B cell (primary cell): Measurements from ENCODE around the gene SUCLG1. TPM values are rescaled to one million over a fixed set of nuclear protein-coding genes. Genes with fewer than 3 reads are reported as not detected.
A peak's percentile ranks its signal among the peaks of the same experiment; 100 is the strongest.

Experiments
- ATAC-seq: fragments of 200-7000 bp; cut with Tn5 transposase; one replicate; pipeline ENCODE4 v1.10.0; 2021; ENCODE audit warnings: low read depth, mild to moderate bottlenecking, moderate number of reproducible peaks, moderate library complexity
- CTCF ChIA-PET: fragments of 350-600 bp; sonication (Branson Sonifier 250); formaldehyde crosslinking; loops from one replicate; lab custom pipeline; 2021; ENCODE audit warnings: antibody characterized with exemption, inconsistent platforms; lab: Charles Lee
- POLR2A ChIA-PET: fragments of 350-600 bp; sonication (Branson Sonifier 250); formaldehyde crosslinking; loops from one replicate; lab custom pipeline; 2021; ENCODE audit warnings: antibody characterized with exemption; lab: Charles Lee
- DNase-seq: peaks from one replicate; pipeline ENCODE4 v3.0.0; 2013
- H2AFZ ChIP-seq: 2 replicates; pipeline ENCODE4 v1.6.1; 2012; ENCODE audit warnings: mild to moderate bottlenecking, low read depth, low read length; ENCODE audit not compliant: insufficient read depth, poor library complexity, severe bottlenecking
- H3K27ac ChIP-seq, 2 donors: 1 replicate in 1 of 2; 2 replicates in 1 of 2; pipeline ENCODE4 v1.5.1; 2012 to 2013; ENCODE audit warnings: low read length in 2 of 2, mild to moderate bottlenecking in 2 of 2, moderate library complexity in 1 of 2
- H3K27me3 ChIP-seq, 4 experiments: fragments of 200-600 bp in 1 of 4; sonication (generic) in 1 of 4; replicated peaks in 1 of 4; 1 replicate in 2 of 4; 2 replicates in 2 of 4; pipeline versions ENCODE4 v1.6.1 to v1.7.0; 2013 to 2016; ENCODE audit warnings: low read length in 3 of 4, mild to moderate bottlenecking in 2 of 4, mixed read lengths in 1 of 4, moderate library complexity in 1 of 4; ENCODE audit not compliant: insufficient read depth in 4 of 4, control insufficient read depth in 3 of 4; ENCODE audit errors: control extremely low read depth in 1 of 4
- H3K36me3 ChIP-seq, 2 experiments: replicated peaks in 1 of 2; 1 replicate in 1 of 2; 2 replicates in 1 of 2; pipeline versions ENCODE4 v1.6.1 to v1.7.1; 2013; ENCODE audit warnings: low read length in 1 of 2; ENCODE audit not compliant: insufficient read depth in 2 of 2, control insufficient read depth in 1 of 2; ENCODE audit errors: control extremely low read depth in 1 of 2, extremely low read depth in 1 of 2
- H3K4me1 ChIP-seq, 2 donors: fragments of 200-600 bp in 1 of 2; sonication (generic) in 1 of 2; 1 replicate in 1 of 2; 2 replicates in 1 of 2; pipeline versions ENCODE4 v1.5.1 to v1.6.1; 2013 to 2017; ENCODE audit warnings: low read length in 2 of 2; ENCODE audit not compliant: control insufficient read depth in 2 of 2, insufficient read depth in 2 of 2
- H3K4me2 ChIP-seq: replicated peaks from 2 replicates; pipeline ENCODE3; 2012; ENCODE audit warnings: mild to moderate bottlenecking, low read depth, low read length; ENCODE audit not compliant: poor library complexity, severe bottlenecking
- H3K4me3 ChIP-seq, 5 experiments: fragments of 200-600 bp in 1 of 5; sonication (generic) in 1 of 5; 1 replicate in 3 of 5; 2 replicates in 2 of 5; pipeline versions ENCODE4 v1.5.1 to v1.7.0; 2011 to 2016; ENCODE audit warnings: low read length in 4 of 5, mild to moderate bottlenecking in 4 of 5, low read depth in 2 of 5, control low read depth in 1 of 5, moderate library complexity in 1 of 5; ENCODE audit not compliant: insufficient read depth in 1 of 5; ENCODE audit errors: control extremely low read depth in 1 of 5, extremely low read depth in 1 of 5
- H3K79me2 ChIP-seq: fragments of 200-600 bp; sonication (generic); one replicate; pipeline ENCODE4 v1.6.0; 2016; ENCODE audit warnings: low read length; ENCODE audit not compliant: control insufficient read depth, insufficient read depth
- H3K9ac ChIP-seq: fragments of 200-600 bp; sonication (generic); 2 replicates; pipeline ENCODE4 v1.6.1; 2017; ENCODE audit warnings: mild to moderate bottlenecking, low read length, moderate library complexity
- H3K9me3 ChIP-seq, 3 donors: one replicate each; pipeline versions ENCODE4 v1.6.1 to v1.7.1; 2013; ENCODE audit warnings: low read length in 2 of 3; ENCODE audit not compliant: control insufficient read depth in 2 of 3, insufficient read depth in 1 of 3; ENCODE audit errors: control extremely low read depth in 1 of 3
- H4K20me1 ChIP-seq: 2 replicates; pipeline ENCODE4 v1.6.0; 2012; ENCODE audit warnings: mild to moderate bottlenecking, low read length; ENCODE audit not compliant: insufficient read depth, control insufficient read depth, poor library complexity, severe bottlenecking
- H3K27ac Mint-ChIP-seq: one replicate; pipeline ENCODE4 v1.8.0; 2021; ENCODE audit warnings: mixed read lengths
- H3K27me3 Mint-ChIP-seq: one replicate; pipeline ENCODE4 v1.8.0; 2021; ENCODE audit warnings: mixed read lengths
- H3K4me1 Mint-ChIP-seq: one replicate; pipeline ENCODE4 v1.8.0; 2021; ENCODE audit warnings: mixed read lengths
- H3K4me3 Mint-ChIP-seq: one replicate; pipeline ENCODE4 v1.8.0; 2021; ENCODE audit warnings: mixed read lengths
- H3K9me3 Mint-ChIP-seq: one replicate; pipeline ENCODE4 v1.8.0; 2022; ENCODE audit warnings: mixed read lengths; ENCODE audit not compliant: insufficient read depth
- EZH2 ChIP-seq: IDR thresholded peaks from 2 replicates; pipeline ENCODE4 v1.6.1; 2012; ENCODE audit warnings: borderline replicate concordance, low read depth, mild to moderate bottlenecking, moderate library complexity, low read length; ENCODE audit not compliant: insufficient read depth, poor library complexity, severe bottlenecking
- WGBS: methylation state at CpG from one replicate; pipeline ENCODE4 v1.1.5; 2013; ENCODE audit warnings: missing lambda C conversion rate; ENCODE audit not compliant: insufficient coverage; 5-methylcytosine and 5-hydroxymethylcytosine counted together
- intact Hi-C: fragments of 100-400 bp; cut with micrococcal nuclease; formaldehyde crosslinking; loops from one replicate; pipeline ENCODE4 v1.10.0; 2022
- polyA minus RNA-seq: library from RNA; depleted of rRNA, polyadenylated mRNA; stranded (reverse); fragments of >200 nt; gene quantifications from 2 replicates; pipeline ENCODE4 v1.2.3, GENCODE V29; 2012
- polyA plus RNA-seq: library from polyadenylated mRNA; depleted of rRNA; stranded (reverse); fragments of >200 nt; gene quantifications from 2 replicates; pipeline ENCODE4 v1.2.3, GENCODE V29; 2012
- total RNA-seq, 2 donors: library from RNA; stranded (reverse); fragments of 120-200 nt in 1 of 2; gene quantifications; 1 replicate in 1 of 2; 2 replicates in 1 of 2; pipeline versions ENCODE4 v1.2.3 to v1.2.4, GENCODE V29; 2013 to 2022
- TF ChIP-seq, protein P1 (sequence below): fragments of 200-600 bp; IDR thresholded peaks from one replicate; pipeline ENCODE4 v1.8.0; 2022; ENCODE audit warnings: antibody characterized with exemption, mild to moderate bottlenecking

The SUCLG1 gene
- total RNA-seq (31.8 and 33.6 TPM in 2 replicates), polyA plus RNA-seq (14.8 and 16.1 TPM in 2 replicates), polyA minus RNA-seq (19.6 and 21.7 TPM in 2 replicates)
- 44.1 TPM for total RNA-seq (2013)

DNA sequence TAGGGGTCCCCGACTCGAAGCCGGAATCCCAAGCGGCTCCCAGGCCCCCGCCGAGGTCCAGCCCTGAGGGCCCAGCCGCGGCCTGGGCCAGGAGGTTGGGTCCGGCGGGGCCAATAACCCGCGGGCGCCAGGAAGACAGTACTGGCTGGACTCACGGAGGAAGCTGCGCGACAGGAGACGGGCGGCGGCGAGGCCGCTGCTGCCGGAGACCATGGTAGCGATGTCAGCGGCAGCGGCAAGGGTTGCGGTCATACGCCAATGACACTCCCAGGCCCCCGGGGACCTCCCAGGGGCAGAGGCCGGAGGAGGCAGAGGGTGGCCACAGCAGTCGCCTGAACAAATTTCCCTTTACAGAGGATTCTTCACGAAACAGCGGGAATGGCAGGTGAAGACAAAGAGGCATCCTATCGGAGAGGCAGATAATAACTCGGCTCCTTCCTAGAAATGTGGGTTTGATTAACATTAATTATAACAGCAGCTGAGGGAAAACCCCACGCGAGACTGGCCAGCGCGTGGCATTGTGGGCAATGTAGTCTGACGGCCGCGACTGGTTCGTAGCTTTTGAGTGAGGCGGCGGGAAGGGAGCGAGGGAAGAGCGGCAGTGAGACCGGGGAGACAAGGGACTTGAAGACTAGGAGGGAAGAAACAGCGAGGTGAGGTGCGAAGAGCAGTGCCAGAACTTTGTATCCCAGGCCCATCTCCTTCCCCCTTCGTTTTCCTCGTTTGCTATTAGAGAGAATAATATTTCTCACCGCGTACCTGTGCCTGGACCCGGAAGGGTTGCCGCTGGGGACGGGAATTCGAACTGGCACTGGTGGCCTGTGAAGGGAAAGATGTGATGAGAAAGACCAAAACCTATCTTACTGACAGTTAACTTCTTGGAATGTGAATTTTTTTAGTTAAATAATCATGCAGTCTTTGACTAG, at the start of gene SUCLG1:
Gene SUCLG1 (minus strand): TSS at position 263 of the 926 bp plus-strand sequence. CDS start 11 bp downstream, at position 252.
- no peaks in the 10 kb centered on the region for H3K27me3 Mint-ChIP-seq
- peak within 1 kb of the TSS; percentile 97 for H3K27ac Mint-ChIP-seq
- no peaks in the 10 kb centered on the region for H3K9me3 Mint-ChIP-seq
- Histone ChIP-seq H3K79me2 (peaks cover 49% of the 10 kb centered on the region), H3K9ac (peak within 1 kb of the TSS; percentile 93), H3K27me3 (no peaks in the 10 kb centered on the region), H3K4me2 (peak within 1 kb of the TSS; percentile 84), H4K20me1 (peaks cover 11% of the 10 kb centered on the region), H3K4me1 (peaks cover 20 to 23% of the 10 kb centered on the region in 2 donors), H3K27ac (peak within 1 kb of the TSS; percentile 84 to 93), H3K9me3 (no peaks in the 10 kb centered on the region), H2AFZ (peak within 1 kb of the TSS; percentile 98), H3K4me3 (peak within 1 kb of the TSS; percentile 67 to 95 (median 91)), H3K36me3 (peaks cover 0 to 2% of the 10 kb centered on the region in 2 experiments)
- WGBS: under 1% methylated on average over 46 of the region's 57 CpGs
- no peak for TF ChIP-seq EZH2
- TF ChIP-seq, protein P1, sequence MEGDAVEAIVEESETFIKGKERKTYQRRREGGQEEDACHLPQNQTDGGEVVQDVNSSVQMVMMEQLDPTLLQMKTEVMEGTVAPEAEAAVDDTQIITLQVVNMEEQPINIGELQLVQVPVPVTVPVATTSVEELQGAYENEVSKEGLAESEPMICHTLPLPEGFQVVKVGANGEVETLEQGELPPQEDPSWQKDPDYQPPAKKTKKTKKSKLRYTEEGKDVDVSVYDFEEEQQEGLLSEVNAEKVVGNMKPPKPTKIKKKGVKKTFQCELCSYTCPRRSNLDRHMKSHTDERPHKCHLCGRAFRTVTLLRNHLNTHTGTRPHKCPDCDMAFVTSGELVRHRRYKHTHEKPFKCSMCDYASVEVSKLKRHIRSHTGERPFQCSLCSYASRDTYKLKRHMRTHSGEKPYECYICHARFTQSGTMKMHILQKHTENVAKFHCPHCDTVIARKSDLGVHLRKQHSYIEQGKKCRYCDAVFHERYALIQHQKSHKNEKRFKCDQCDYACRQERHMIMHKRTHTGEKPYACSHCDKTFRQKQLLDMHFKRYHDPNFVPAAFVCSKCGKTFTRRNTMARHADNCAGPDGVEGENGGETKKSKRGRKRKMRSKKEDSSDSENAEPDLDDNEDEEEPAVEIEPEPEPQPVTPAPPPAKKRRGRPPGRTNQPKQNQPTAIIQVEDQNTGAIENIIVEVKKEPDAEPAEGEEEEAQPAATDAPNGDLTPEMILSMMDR: no peak
- peaks cover 37% of the 10 kb centered on the region for H3K4me1 Mint-ChIP-seq
- DNase-seq (peak; percentile 94), ATAC-seq (peak; percentile 97)
- intact Hi-C loops: loop anchor here (1.0 to 2.0 kb wide), 5 partner anchors 58 to 468 kb away; partner anchors contain the start of genes DNAH6, TMSB10 and TRABD2A
- CTCF ChIA-PET: interaction anchor here (0.9 to 1.9 kb wide), 3 partner anchors 412 to 556 kb away, joined by 3 to 10 read pairs (median 3); no protein-coding TSS in a partner anchor
- H3K4me3 Mint-ChIP-seq: peak within 1 kb of the TSS; percentile 93
- POLR2A ChIA-PET: interaction anchor here (0.6 to 1.0 kb wide), 2 partner anchors 9 to 416 kb away, joined by 3 to 4 read pairs; no protein-coding TSS in a partner anchor
